Epithelial cell of esophagus (primary cell): ENCODE measurements around the gene BICD2.

ENCODE experiments used
- DNase-seq: peaks from one replicate; pipeline ENCODE4 v3.0.0; 2010; ENCODE audit warnings: low read depth
- H3K4me3 ChIP-seq: 2 replicates; pipeline ENCODE4 v1.5.1; 2011; ENCODE audit warnings: mild to moderate bottlenecking, low read length, control low read depth
- CTCF ChIP-seq: IDR thresholded peaks from 2 replicates; pipeline ENCODE4 v1.5.1; 2011; ENCODE audit warnings: low read depth, mild to moderate bottlenecking, low read length, control low read depth, inconsistent platforms; ENCODE audit not compliant: insufficient read depth; ENCODE audit errors: missing control alignments

Gene BICD2

GRCh38 chr9:92759446-92759845 lies 5.2 kb downstream of the BICD2 start:
- no peak overlapping the region for H3K4me3 ChIP-seq
- no peak for DNase-seq
- no peak for TF ChIP-seq CTCF

GRCh38 chr9:92756792-92757191 lies 7.8 kb downstream of the BICD2 start:
- DNase-seq: no peak
- no peak for TF ChIP-seq CTCF
- no peak overlapping the region for H3K4me3 ChIP-seq

- TF ChIP-seq CTCF: no peak
- H3K4me3 ChIP-seq: no peak overlapping the region
- no peak for DNase-seq
Observed at GRCh38 chr9:92754091-92754745, 10.4 kb downstream of the BICD2 start.

GRCh38 chr9:92752812-92753404 lies 11.7 kb downstream of the BICD2 start:
- H3K4me3 ChIP-seq: no peak overlapping the region
- TF ChIP-seq CTCF: no peak
- no peak for DNase-seq

GRCh38 chr9:92749934-92750315 lies 14.7 kb downstream of the BICD2 start:
- no peak for TF ChIP-seq CTCF
- H3K4me3 ChIP-seq: no peak overlapping the region

GRCh38 chr9:92749071-92749933 lies 15.3 kb downstream of the BICD2 start:
- no peak for DNase-seq
- H3K4me3 ChIP-seq: no peak overlapping the region
- peak; percentile 14 for TF ChIP-seq CTCF

More at GRCh38 chr9:92749934-92750315, 14.7 kb downstream of the BICD2 start:
- DNase-seq: no peak
